SK-N-DZ (cell line): Measurements from ENCODE around the gene RAMP1.

Source experiments
- DNase-seq: peaks from one replicate; pipeline ENCODE4 v3.0.0-alpha.2; 2015; ENCODE audit warnings: low spot score

Gene RAMP1

DNA sequence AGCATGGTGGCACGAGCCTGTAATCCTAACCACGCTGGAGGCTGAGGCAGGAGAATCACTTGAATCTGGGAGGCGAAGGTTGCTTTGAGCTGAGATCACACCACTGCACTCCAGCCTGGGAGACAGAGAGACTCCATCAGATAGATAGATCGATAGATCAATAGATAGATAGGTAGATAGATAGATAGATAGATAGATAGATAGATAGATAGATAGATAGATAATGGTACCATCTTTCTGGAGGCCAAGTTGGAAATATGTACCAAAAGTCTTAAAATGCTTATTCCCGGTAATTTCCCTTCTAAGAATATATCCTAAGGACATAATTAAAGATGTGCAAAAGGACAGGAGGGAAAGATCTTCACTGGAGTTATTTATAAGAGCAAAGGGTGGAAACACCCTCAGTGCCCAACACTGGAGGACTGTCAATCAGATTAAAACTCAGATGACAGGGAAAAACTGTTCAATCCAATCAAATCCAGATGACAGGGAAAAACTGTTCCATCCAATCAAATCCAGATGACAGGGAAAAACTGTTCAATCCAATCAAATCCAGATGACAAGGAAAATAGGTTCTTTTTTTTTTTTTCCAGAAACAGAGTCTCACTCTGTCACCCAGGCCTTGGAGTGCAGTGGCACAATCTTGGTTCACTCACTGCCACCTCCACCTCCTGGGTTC is 58.4 kb downstream of the RAMP1 start:
- no peak for DNase-seq

DNA sequence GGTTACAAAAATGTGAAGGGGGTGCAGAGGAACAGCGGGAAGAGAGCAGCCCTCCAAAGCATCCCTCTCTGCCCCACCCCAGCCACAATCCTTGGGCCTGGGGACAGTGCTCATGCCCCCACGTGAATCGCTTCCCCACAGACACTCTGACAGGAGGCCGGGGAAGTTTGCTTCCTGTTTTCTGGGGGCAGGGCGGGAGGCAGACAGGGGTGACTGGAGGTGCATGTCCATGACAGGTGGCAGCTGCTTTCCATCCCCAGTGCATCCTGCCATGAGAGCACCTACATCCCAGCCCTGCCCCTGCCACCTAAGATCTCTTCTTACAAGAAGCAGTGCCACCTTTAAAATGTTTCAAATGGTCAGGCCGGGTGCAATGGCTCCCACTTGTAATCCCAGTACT is 60.2 kb downstream of the RAMP1 start:
- no peak for DNase-seq

GRCh38 chr2:237920673-237921072 is 61.2 kb downstream of the RAMP1 start:
- DNase-seq, result no peak

GRCh38 chr2:237921967-237922492 is 62.6 kb downstream of the RAMP1 start:
- no peak for DNase-seq

DNA sequence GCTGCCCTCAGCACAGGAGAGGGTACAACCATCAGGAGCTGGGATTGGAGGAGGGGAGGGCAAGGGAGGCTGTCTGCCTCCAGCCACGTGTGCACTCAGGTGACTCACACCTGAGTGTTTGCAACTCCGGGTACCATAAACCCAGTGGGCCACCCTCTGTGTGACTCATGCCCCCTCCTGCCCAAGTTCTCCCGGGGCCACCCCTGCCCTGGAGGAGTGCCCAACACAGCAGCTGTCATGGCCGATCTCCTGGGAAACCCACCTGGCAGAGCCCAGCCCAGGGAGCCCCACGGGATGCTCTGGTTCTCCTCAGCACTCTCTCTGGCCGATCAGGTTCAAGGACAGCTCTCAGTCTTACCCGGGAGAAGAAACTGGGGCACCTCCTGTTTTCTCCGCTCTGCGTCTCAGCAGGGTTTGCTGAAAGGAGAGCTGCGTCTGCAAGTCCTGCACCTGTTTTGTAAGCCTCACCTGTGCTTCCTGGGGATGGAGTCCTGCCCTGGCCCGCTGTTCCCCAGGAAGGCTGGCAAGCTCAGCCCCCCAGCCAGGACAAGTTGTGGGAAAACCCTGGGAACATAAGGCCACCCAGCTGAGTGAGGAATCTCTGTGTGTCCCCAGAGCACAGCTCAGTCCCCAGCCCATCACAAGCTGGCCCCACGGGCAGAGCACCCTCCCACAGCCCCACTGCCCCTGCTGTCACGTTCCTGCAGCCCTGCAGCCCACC is 63.4 kb downstream of the RAMP1 start:
- DNase-seq, result no peak

DNA sequence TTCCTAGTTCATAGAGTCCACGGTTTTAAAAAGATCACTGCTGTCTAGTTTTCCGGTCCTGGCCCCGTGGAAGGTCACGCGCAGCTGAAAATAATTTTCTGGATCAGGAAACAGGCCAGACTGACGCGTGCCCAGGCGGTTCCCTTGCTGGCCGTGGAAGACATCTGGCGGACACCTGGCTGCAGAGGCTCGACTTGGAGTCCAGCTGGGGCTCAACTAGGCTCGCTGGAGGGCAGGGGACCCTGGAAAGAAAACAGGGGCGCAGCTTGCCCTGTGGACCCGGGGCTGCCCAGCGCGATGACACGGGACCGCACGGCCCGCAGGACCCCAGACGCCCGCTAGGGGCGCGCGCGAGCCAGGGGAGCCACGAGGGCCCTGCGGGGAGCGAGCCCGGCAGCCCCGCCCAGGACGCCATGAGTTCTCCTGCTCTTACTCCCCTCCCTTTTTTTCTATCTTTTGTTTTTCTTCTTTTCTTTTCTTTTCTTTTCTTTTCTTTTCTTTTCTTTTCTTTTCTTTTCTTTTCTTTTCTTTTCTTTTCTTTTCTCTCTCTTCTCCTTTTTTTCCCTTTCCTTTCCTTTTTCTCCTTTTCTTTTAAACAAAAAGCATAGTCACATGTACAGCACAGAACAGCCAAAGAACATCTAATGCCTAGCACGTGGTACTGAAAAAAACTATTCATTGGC is 64.2 kb downstream of the RAMP1 start:
- peak; percentile 61 for DNase-seq

DNA sequence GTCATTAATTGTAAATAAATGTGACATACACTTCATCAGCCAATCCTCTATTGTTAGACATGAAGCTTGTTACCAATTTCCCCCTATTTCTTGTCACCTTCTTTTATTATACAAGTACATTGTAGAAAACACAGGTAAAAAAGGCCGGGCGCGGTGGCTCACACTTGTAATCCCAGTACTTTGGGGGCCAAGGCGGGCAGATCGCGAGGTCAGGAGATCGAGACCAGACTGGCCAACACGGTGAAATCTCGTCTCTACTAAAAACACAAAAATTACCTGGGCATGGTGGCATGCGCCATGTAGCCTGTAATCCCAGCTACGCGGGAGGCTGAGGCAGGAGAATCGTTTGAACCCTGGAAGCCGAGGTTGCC is 64.7 kb downstream of the RAMP1 start:
- DNase-seq, result no peak

DNA sequence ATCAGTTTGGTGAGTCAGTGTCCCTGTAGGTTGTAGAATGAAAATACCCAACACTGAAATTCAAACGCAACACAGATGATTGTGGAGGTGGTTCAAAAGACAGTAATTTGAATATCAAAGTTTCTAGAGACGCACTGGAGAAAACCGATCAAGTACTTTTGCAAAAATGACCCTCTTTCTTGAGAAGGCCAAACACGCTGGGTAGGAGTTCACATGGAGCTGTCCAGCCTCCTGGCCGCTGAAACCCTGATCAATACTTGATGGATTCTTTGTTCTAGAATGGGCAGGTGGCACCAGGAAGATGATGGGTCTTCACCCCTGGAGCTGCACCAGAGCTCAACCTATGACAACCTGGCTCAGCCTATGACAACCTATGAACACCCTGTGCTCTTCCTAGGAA is 67.7 kb downstream of the RAMP1 start:
- no peak for DNase-seq

DNA sequence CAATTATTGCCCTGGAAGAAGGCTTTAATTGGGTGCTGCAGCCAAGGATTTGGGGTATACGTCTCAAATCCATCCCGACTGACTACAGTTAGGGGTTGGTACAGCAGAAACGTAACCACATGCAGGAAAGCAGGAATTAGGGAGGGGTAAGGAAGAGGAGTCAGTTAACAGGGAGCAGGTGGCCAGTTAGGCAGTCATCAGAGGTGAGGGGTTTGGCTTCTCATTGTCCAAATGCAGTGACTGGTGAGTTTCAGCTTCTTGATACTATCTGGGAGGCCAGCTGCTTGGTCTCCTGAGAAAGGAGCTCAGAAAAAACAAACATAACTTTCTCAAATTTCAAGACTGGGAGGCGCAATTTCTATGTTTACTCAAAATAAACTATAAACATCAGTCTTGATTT is 68.6 kb downstream of the RAMP1 start:
- DNase-seq, result no peak

GRCh38 chr2:237929979-237930378 is 70.6 kb downstream of the RAMP1 start:
- DNase-seq, result no peak

GRCh38 chr2:237931205-237931721 is 71.8 kb downstream of the RAMP1 start:
- no peak for DNase-seq

DNA sequence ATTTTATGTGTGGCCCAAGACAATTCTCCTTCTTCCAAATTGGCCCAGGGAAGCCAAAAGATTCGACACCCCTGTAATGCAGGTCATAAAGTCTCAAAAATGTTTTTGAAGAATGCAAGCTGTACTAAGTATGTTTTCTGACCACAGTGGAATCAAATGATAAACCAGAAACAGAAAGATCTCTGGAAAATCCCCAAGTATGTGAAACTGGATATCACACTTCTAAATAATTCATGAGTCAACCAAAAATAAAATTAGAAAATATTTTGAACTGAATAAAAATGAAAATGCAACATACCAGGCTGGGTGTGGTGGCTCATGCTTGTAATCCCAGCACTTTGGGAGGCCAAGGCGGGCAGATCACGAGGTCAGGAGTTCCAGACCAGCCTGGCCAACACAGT is 73.3 kb downstream of the RAMP1 start:
- no peak for DNase-seq

DNA sequence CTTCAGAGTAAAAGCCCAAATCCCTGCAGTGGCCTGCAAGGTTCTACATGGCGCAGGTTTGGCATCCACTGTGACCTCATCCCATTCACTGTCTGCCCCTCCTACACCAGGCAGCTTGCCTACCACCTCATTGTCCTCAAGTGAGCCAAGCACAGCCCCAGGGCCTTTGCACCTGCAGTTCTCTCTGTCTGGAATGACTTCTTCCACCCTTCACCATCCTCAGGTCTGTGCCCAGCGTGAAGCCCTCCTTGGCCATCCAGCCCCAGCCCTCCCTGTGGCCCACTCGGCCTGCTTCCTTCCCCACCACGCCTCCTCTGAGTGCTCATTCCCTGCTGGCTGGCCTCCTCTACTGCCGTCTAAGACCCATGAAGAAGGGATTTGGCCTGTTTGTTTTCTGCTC is 74.8 kb downstream of the RAMP1 start:
- no peak for DNase-seq

DNA sequence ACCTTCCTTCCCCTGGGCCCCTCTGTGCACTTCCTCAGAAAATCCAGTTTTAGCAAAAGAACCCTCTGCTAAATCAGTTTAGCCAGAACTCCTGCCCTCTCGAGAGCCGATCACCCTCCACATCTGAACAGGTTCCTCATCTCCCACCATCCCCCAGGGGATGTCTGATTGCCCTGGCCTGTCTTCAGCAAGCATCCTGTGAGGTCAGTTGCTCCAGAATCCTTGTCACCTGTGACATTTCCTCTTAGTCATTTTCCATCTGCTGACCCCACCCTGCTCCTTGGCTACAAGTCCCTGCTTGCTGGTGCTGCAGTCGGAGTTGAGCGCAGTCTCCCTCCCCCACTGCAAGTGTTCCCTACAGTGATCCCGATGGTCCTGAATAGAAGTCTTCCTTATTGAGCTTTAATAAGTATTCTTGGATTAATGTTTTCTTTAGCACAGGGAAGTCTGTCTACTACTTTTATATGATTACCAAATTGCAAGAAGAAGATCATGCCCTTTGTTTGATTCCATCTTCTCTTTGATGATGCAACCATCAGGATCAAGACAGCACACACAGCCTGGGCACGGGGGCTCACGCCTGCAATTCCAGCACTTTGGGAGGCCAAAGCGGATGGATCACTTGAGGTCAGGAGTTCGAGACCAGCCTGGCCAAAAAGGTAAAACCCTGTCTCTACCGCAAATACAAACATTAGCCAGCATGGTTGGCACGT is 76.5 kb downstream of the RAMP1 start:
- DNase-seq, result no peak

- no peak for DNase-seq
These were observed 79.8 kb downstream of the RAMP1 start for GRCh38 chr2:237939251-237939650.

GRCh38 chr2:237940828-237941227 is 81.4 kb downstream of the RAMP1 start:
- no peak for DNase-seq

DNA sequence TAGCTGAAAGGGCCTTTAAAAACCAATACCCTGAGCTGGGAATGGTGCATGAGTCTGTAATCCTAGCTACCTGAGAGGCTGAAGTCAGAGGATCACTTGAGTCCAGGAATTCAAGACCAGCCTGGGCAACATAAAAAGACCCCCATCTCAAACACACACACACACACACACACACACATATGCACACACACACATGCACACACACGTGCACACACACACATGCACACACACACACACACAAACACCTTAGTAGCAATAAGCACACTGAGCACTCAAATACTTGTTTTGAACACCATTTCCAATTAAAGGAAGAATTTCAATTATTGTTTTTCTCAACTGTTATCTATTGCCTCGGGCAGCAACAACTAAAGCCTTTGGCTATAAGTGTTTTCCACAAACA is 81.8 kb downstream of the RAMP1 start:
- no peak for DNase-seq

- no peak for DNase-seq
These were observed 83.1 kb downstream of the RAMP1 start for GRCh38 chr2:237942513-237942899.

DNA sequence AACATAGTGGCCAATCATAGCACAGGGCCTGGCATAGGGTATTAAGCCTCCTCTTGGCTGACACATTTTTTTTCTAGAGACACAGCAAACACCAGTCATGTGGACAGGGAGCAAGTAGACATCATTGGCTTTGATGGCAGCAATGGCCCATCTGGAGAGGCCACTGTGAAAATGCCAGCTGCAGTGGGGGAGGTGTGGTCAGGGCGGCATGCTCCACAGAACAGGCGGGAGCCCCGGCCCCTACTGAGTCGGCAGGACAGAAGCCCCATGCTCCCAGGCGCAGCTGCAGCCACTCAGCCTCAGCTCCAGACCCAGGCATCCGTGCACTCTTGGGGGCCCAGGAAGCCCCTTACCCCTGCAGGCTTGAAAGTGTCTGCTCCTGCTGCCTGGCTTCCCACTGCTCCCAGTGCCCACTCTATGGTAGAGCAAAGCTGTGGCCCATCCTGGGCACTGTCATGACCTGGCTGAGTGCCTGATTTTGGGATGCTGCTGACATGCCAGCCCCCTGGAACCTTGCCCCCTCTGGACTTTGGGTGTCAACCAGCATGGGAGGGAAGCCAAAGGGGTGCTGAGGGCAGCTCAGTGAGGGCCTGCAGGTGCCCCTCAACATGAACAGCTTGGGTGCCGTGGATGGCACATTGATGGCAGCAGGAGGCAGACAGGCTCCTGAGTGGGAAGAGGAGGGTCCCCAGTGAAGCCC is 84.1 kb downstream of the RAMP1 start:
- DNase-seq, result no peak

DNA sequence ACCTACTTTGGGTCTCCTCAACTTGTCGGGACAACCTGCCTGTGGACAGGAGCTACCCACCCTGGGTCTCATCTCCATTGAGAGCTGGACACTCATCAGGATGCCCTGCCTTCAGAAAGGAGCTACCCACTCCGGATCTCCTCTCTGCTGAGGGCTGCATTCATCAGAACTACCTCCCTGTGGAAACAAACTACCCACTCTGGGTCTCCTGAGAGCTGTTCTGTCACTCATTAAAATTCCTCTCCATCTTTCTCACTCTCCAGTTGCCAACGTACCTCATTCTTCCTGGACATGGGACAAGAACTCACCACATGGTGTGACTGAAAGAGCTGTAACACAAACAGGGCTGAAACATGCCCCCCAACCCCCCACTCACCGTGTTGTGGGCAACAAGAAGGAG is 84.9 kb downstream of the RAMP1 start:
- DNase-seq, result no peak

DNA sequence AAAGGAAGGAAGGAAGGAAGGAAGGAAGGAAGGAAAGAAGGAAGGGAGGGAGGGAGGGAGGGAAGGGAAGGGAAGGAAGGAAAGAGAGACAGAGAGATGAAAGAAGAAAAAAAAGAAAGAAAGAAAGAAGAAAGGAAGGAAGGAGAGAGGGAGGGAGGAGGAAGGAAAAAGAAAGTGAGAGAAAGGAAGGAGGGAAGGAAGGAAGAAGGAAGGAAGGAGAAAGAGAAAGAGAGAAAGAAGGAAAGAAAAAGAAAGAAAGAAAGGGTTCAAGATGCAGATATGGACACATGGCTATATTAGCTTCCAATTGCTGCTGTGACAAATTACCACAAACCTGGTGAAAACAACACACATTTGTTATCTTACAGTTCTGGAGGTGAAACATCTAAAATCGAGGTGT is 87.0 kb downstream of the RAMP1 start:
- no peak for DNase-seq
